Activated CD4-positive, alpha-beta T cell treated with anti-CD3 and anti-CD28 coated beads, Interleukin-2, amount 10 ng/mL, durations not matched to agents 7 days and 5 days (primary cell): ENCODE measurements around the gene SPATC1L. TPM values are rescaled to one million over a fixed set of nuclear protein-coding genes. Genes with fewer than 3 reads are reported as not detected.
"Not testable (repeated sequence)": the region's sequence is repeated elsewhere in the genome, so short reads cannot be mapped to it uniquely, and the experiment has no call there.

Source experiments
- CTCF ChIA-PET: fragments of 350-600 bp; sonication (Branson Sonifier 250); formaldehyde crosslinking; loops from one replicate; lab custom pipeline; 2021; ENCODE audit warnings: antibody characterized with exemption; lab: Charles Lee
- POLR2A ChIA-PET: fragments of 350-600 bp; sonication (Branson Sonifier 250); formaldehyde crosslinking; loops from one replicate; lab custom pipeline; 2021; ENCODE audit warnings: antibody characterized with exemption; lab: Charles Lee
- DNase-seq: peaks from one replicate; pipeline ENCODE4 v3.0.0-alpha.2; 2020
- H3K27ac Mint-ChIP-seq: one replicate; pipeline ENCODE4 v1.8.0; 2021; ENCODE audit warnings: mild to moderate bottlenecking, moderate library complexity, mixed read lengths
- H3K27me3 Mint-ChIP-seq: one replicate; pipeline ENCODE4 v1.8.0; 2021; ENCODE audit warnings: mixed read lengths
- H3K36me3 Mint-ChIP-seq: one replicate; pipeline ENCODE4 v1.8.0; 2021; ENCODE audit warnings: low read depth, mixed read lengths
- H3K4me1 Mint-ChIP-seq: one replicate; pipeline ENCODE4 v1.8.0; 2021; ENCODE audit warnings: mixed read lengths
- H3K4me3 Mint-ChIP-seq: one replicate; pipeline ENCODE4 v1.8.0; 2021; ENCODE audit warnings: mild to moderate bottlenecking, moderate library complexity, mixed read lengths
- H3K9me3 Mint-ChIP-seq: one replicate; pipeline ENCODE4 v1.8.0; 2021; ENCODE audit warnings: mixed read lengths
- total RNA-seq, 2 experiments: library from RNA; stranded (reverse); gene quantifications; one replicate each; pipeline ENCODE4 v1.2.3, GENCODE V29; 2021

The SPATC1L gene
- total RNA-seq, 2 experiments from 2014 or later, result 6.1 to 6.3 TPM

DNA sequence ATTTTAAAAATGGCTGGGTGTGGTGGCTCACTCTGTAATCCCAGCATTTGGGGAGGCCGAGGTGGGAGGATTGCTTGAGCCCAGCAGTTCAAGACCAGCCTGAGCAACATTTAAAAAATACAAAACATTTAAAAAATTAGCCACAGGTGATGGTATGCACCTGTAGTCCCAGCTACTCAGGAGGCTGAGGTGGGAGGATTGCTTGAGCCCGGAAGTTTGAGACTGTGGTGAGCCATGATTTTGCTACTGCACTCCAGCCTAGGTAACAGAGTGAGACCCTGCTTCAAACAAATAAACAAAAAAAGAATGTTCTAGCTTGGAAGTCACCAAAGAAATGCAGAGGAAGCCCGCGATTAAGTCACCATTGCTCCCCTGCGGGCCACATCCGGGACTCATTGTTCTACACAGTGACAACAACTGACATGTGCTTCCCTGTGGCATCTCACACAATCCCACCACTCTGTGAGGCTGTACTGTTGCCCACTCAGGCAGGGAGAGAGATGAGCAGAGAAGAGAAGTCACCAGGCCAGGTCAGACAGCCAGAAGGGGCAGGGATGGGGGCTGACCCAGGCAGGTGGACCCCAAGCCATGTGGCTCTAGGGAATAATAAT lies 18.4 kb upstream of the SPATC1L start:
- no peak for DNase-seq
- H3K27ac Mint-ChIP-seq, result peak overlapping the region; percentile 62
- no peaks in the 10 kb centered on the region for H3K27me3 Mint-ChIP-seq
- no peak overlapping the region for H3K4me3 Mint-ChIP-seq
- ChIA-PET CTCF (no interaction called here), POLR2A (no interaction called here)
- no peaks in the 10 kb centered on the region for H3K4me1 Mint-ChIP-seq
- no peaks in the 10 kb centered on the region for H3K9me3 Mint-ChIP-seq
- H3K36me3 Mint-ChIP-seq, result peaks cover 16% of the 10 kb centered on the region

- CTCF ChIA-PET, H3K27ac Mint-ChIP-seq, H3K9me3 Mint-ChIP-seq, H3K4me3 Mint-ChIP-seq, H3K27me3 Mint-ChIP-seq, H3K4me1 Mint-ChIP-seq, DNase-seq, POLR2A ChIA-PET: not testable (repeated sequence)
- peaks cover 22% of the 10 kb centered on the region for H3K36me3 Mint-ChIP-seq
These were observed 16.9 kb upstream of the SPATC1L start for GRCh38 chr21:46200877-46201803.

DNA sequence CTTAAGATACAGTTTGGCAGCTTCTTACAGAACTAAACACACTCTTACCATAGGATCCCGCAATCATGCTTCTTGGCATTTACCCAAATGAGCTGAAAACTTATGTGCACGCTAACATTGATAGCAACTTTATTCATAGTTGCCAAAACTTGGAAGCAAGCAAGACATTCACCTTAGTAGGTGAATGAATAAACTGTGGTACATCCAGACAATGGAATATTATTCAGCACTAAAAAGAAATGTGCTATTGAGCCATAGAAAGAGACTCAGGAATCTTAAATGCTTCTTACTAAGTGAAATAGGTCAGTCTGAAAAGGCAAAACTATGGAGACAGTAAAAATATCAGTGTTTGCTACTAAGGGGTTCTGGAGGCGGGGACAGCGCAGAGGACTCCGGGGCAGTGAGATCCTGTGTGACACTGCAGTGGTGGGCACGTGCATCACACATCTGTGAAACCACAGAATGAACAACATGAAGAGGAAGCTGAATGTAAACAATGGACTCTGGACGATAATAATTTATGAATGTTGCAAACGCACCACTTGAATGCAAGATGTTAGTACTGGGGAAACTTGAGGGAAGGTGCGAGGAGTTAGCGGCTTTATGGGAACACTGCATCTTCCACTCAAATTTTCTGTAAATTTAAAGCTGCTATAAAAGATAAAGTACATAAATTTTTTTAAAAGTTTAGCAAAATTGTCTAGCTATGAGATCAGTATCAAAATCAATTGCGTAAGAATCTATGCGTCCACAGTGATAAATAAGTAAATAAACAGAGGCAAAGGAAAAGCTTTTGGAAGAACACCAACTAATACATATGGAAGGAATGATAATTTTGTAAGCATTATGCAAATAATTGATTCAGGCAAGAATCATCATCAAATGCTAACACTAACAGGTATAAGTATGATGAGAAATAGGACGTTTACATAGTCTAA lies 15.4 kb upstream of the SPATC1L start:
- no peaks in the 10 kb centered on the region for H3K9me3 Mint-ChIP-seq
- CTCF ChIA-PET, result interaction anchor here (1.6 kb wide), 1 partner anchor 78 kb away, joined by 3 read pairs; no protein-coding TSS in a partner anchor
- POLR2A ChIA-PET, result no interaction called here
- peaks cover 24% of the 10 kb centered on the region for H3K36me3 Mint-ChIP-seq
- no peaks in the 10 kb centered on the region for H3K4me1 Mint-ChIP-seq
- no peak for DNase-seq
- no peaks in the 10 kb centered on the region for H3K27me3 Mint-ChIP-seq
- H3K4me3 Mint-ChIP-seq, result no peak overlapping the region
- no peak overlapping the region for H3K27ac Mint-ChIP-seq

DNA sequence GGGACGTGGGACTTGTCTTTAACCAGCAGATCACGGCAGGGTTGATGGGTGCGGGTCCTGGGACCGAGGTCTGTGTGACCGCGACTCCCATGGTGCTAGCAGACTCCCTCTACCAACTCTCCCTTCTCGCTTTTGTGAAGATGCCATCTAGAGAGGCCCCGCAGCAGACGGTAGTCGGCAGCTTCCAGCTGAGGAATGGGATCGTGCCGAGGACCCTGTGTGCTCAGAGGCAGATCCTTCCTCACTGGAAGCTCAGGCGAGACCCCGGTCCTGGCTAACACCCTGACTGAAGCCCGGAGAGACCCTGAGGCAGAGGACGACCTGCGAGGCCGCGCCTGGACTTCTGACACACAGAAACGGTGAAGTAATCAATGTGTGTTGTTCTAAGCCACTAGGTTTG lies 12.5 kb upstream of the SPATC1L start:
- Mint-ChIP-seq H3K27ac (no peak overlapping the region), H3K9me3 (no peaks in the 10 kb centered on the region), H3K27me3 (no peaks in the 10 kb centered on the region), H3K4me3 (no peak overlapping the region), H3K36me3 (peaks cover 36% of the 10 kb centered on the region), H3K4me1 (no peaks in the 10 kb centered on the region)
- no peak for DNase-seq
- ChIA-PET CTCF (no interaction called here), POLR2A (no interaction called here)

GRCh38 chr21:46195595-46196195 lies 11.4 kb upstream of the SPATC1L start:
- no peak overlapping the region for H3K4me3 Mint-ChIP-seq
- POLR2A ChIA-PET, result no interaction called here
- H3K36me3 Mint-ChIP-seq, result peaks cover 34% of the 10 kb centered on the region
- no peaks in the 10 kb centered on the region for H3K4me1 Mint-ChIP-seq
- H3K9me3 Mint-ChIP-seq, result no peaks in the 10 kb centered on the region
- CTCF ChIA-PET, result interaction anchor here (1.2 kb wide), 1 partner anchor 15 kb away, joined by 3 read pairs; no protein-coding TSS in a partner anchor
- DNase-seq, result no peak
- no peaks in the 10 kb centered on the region for H3K27me3 Mint-ChIP-seq
- H3K27ac Mint-ChIP-seq, result no peak overlapping the region

GRCh38 chr21:46194374-46195334 lies 10.4 kb upstream of the SPATC1L start:
- DNase-seq, result no peak
- ChIA-PET POLR2A (no interaction called here), CTCF (interaction anchor here (0.6 to 1.2 kb wide), 2 partner anchors 14 to 81 kb away, joined by 3 read pairs; no protein-coding TSS in a partner anchor)
- Mint-ChIP-seq H3K27me3 (no peaks in the 10 kb centered on the region), H3K9me3 (no peaks in the 10 kb centered on the region), H3K27ac (no peak overlapping the region), H3K36me3 (peaks cover 30% of the 10 kb centered on the region), H3K4me3 (no peak overlapping the region), H3K4me1 (no peaks in the 10 kb centered on the region)

GRCh38 chr21:46193829-46194373 lies 9.6 kb upstream of the SPATC1L start:
- peaks cover 25% of the 10 kb centered on the region for H3K36me3 Mint-ChIP-seq
- no peaks in the 10 kb centered on the region for H3K27me3 Mint-ChIP-seq
- H3K9me3 Mint-ChIP-seq, result no peaks in the 10 kb centered on the region
- no peaks in the 10 kb centered on the region for H3K4me1 Mint-ChIP-seq
- no peak overlapping the region for H3K27ac Mint-ChIP-seq
- CTCF ChIA-PET, result no interaction called here
- POLR2A ChIA-PET, result no interaction called here
- no peak for DNase-seq
- H3K4me3 Mint-ChIP-seq, result no peak overlapping the region

- Mint-ChIP-seq H3K9me3 (no peaks in the 10 kb centered on the region), H3K27me3 (no peaks in the 10 kb centered on the region), H3K36me3 (peaks cover 21% of the 10 kb centered on the region), H3K4me3 (no peak overlapping the region), H3K4me1 (no peaks in the 10 kb centered on the region), H3K27ac (no peak overlapping the region)
- no peak for DNase-seq
- CTCF ChIA-PET, result no interaction called here
- POLR2A ChIA-PET, result no interaction called here
These were observed 7.7 kb upstream of the SPATC1L start for GRCh38 chr21:46191686-46192575.

GRCh38 chr21:46191257-46191685 lies 7.0 kb upstream of the SPATC1L start:
- no peak overlapping the region for H3K27ac Mint-ChIP-seq
- no peak for DNase-seq
- H3K9me3 Mint-ChIP-seq, result no peaks in the 10 kb centered on the region
- CTCF ChIA-PET, result no interaction called here
- H3K4me1 Mint-ChIP-seq, result no peaks in the 10 kb centered on the region
- peaks cover 20% of the 10 kb centered on the region for H3K36me3 Mint-ChIP-seq
- no peaks in the 10 kb centered on the region for H3K27me3 Mint-ChIP-seq
- H3K4me3 Mint-ChIP-seq, result no peak overlapping the region
- POLR2A ChIA-PET, result no interaction called here

DNA sequence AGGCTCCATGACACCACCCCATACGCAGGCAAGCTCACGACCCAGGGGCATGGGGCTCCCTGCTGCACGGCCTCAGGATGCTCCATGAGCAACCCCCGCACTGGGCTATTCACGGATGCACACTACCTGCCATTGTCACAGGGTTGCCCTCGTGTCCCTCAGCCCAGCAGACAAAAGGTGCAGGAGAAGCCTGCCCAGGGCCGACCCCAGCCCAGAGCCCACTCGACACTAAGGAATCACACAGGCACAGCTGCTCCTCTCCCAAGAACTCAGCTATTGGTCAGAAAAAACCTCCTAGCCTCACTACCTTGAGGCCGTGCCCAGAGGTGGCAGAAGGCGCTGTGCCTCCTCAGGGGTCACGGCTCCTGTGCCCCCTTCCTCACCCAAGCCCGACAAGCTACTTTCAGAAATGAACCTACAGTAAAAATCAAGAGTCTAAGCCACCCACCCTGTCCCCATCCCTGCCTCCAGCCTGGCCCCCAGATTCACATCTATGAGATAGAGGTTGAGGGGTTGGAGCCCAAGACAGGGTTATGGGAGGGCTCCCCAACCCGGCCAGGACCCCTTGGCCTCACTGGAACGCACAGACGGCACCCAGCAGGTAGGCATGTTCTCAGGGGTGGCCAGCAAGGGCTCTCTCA lies 6.4 kb upstream of the SPATC1L start:
- ChIA-PET POLR2A (interaction anchor here (0.6 kb wide), 1 partner anchor 453 kb away, joined by 3 read pairs; no protein-coding TSS in a partner anchor), CTCF (no interaction called here)
- Mint-ChIP-seq H3K4me1 (peaks cover 4% of the 10 kb centered on the region), H3K36me3 (peaks cover 19% of the 10 kb centered on the region), H3K27me3 (peaks cover 4% of the 10 kb centered on the region), H3K9me3 (no peaks in the 10 kb centered on the region), H3K27ac (no peak overlapping the region), H3K4me3 (no peak overlapping the region)
- DNase-seq, result no peak
